DMS 273 (cell line): ENCODE measurements around the gene ASB12.

Source experiments
- DNase-seq: peaks from one replicate; lab custom pipeline; 2025; ENCODE audit not compliant: unreplicated experiment; lab: John Stamatoyannopoulos, UW

ASB12 gene

GRCh38 chrX:64187762-64188150 is 42.7 kb downstream of the ASB12 start:
- DNase-seq = no peak

- no peak for DNase-seq
These were observed 43.2 kb downstream of the ASB12 start for GRCh38 chrX:64186974-64187761.

GRCh38 chrX:64184396-64184795 is 46.0 kb downstream of the ASB12 start:
- no peak for DNase-seq

GRCh38 chrX:64182208-64182607 is 48.2 kb downstream of the ASB12 start:
- DNase-seq = no peak

- no peak for DNase-seq
These were observed 53.5 kb downstream of the ASB12 start for GRCh38 chrX:64176876-64177275.
